Cardiac muscle cell (in vitro differentiated cells and primary cell): ENCODE measurements around the gene CDH2. TPM values are rescaled to one million over a fixed set of nuclear protein-coding genes. Genes with fewer than 3 reads are reported as not detected.

Source experiments
- DNase-seq, 2 donors: peaks; one replicate each; pipeline versions ENCODE4 v3.0.0 to v3.0.0-alpha.2; 2010 to 2017; ENCODE audit warnings: low read depth in 1 of 2, low spot score in 1 of 2
- H3K27ac ChIP-seq: fragments of 200-600 bp; sonication (generic); 2 replicates; pipeline ENCODE4 v1.5.1; 2016
- H3K27me3 ChIP-seq: fragments of 200-600 bp; sonication (generic); 2 replicates; pipeline ENCODE4 v1.6.0; 2016; ENCODE audit warnings: control low read depth
- H3K36me3 ChIP-seq: fragments of 200-600 bp; sonication (generic); 2 replicates; pipeline ENCODE4 v1.5.1; 2016; ENCODE audit warnings: control low read depth
- H3K4me1 ChIP-seq: fragments of 200-600 bp; sonication (generic); 2 replicates; pipeline ENCODE4 v1.8.1; 2017; ENCODE audit warnings: low read depth, mild to moderate bottlenecking, mixed run types
- H3K4me3 ChIP-seq: fragments of 200-600 bp; sonication (generic); 2 replicates; pipeline ENCODE4 v1.5.1; 2016; ENCODE audit warnings: mild to moderate bottlenecking
- H3K9me3 ChIP-seq: fragments of 200-600 bp; sonication (generic); 2 replicates; pipeline ENCODE4 v1.5.1; 2017; ENCODE audit warnings: low read depth, mild to moderate bottlenecking, control low read depth
- polyA plus RNA-seq: library from polyadenylated mRNA; unstranded; fragments of >200 nt; fragmentation: Nextera tagmentation; extraction: Ambion mirVana; gene quantifications from 2 replicates; pipeline ENCODE4 v1.2.1, GENCODE V29; 2016
- total RNA-seq: library from RNA; depleted of rRNA; stranded (reverse); fragments of >200 nt; gene quantifications from 2 replicates; pipeline ENCODE4 v1.2.3, GENCODE V29; 2016
- TF ChIP-seq, protein P1 (sequence below): IDR thresholded peaks from 2 replicates; pipeline ENCODE4 v1.5.1; 2012; ENCODE audit warnings: low read depth, mild to moderate bottlenecking, low read length

CDH2 gene
- total and polyA plus RNA-seq, 2 experiments from 2014 or later = 267 to 324 TPM

DNA sequence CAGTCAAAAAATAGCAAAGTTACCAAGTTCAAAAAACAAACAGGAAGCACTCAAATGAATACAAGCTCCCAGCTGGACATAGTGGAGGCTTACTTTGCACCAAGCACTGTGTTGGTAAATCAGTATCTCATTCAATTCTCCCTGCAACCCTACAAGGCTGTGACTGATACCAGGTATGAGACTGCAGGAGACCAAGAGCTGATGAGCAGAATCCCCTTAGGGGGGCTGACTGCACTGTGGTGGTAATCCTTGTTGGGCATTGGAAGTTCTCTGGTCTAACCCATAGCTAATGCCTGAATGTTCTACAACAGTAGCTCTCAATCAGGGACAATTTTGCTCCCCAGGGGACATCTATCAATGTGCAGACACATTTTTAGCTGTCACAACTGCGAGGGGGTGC, 26.0 kb downstream of the CDH2 start:
- no peaks in the 10 kb centered on the region for H3K9me3 ChIP-seq
- H3K36me3 ChIP-seq = peaks cover 8% of the 10 kb centered on the region
- H3K27me3 ChIP-seq = no peaks in the 10 kb centered on the region
- no peak overlapping the region for H3K4me3 ChIP-seq
- DNase-seq = no peak
- H3K27ac ChIP-seq = peak overlapping the region; percentile 84
- peaks cover 96% of the 10 kb centered on the region for H3K4me1 ChIP-seq
- TF ChIP-seq, protein P1, sequence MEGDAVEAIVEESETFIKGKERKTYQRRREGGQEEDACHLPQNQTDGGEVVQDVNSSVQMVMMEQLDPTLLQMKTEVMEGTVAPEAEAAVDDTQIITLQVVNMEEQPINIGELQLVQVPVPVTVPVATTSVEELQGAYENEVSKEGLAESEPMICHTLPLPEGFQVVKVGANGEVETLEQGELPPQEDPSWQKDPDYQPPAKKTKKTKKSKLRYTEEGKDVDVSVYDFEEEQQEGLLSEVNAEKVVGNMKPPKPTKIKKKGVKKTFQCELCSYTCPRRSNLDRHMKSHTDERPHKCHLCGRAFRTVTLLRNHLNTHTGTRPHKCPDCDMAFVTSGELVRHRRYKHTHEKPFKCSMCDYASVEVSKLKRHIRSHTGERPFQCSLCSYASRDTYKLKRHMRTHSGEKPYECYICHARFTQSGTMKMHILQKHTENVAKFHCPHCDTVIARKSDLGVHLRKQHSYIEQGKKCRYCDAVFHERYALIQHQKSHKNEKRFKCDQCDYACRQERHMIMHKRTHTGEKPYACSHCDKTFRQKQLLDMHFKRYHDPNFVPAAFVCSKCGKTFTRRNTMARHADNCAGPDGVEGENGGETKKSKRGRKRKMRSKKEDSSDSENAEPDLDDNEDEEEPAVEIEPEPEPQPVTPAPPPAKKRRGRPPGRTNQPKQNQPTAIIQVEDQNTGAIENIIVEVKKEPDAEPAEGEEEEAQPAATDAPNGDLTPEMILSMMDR = no peak

DNA sequence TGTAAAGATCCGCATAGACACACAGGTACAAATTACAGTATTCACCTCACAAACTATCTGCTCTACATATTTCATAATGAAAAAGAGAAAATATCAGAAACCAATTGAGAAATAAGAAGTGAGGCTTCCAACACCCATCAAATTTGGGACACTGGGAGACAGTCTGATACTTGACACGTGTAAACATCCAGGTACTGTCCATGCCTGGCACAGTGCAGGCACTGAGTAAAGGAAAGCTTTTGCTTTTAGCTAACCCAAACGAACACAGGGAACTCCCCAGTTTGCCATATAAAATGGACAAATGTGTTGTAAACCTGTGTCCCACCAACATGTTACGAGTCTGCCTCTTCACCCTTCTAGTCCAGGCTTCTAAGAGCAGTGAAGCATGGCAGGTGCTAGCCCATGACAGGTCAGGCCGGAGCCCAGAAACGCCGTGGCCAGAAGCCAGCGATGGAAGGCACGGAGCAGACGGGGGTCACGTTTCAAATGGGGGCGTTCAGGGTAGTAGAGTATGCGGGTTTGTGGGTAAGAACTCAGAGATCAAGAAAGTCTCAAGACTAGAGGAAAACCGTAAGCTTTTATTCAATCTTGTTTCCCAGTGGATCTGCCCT, 27.0 kb downstream of the CDH2 start:
- no peak for DNase-seq
- H3K27ac ChIP-seq = peak overlapping the region; percentile 84
- no peak overlapping the region for H3K4me3 ChIP-seq
- no peaks in the 10 kb centered on the region for H3K27me3 ChIP-seq
- TF ChIP-seq, protein P1 = no peak
- peaks cover 91% of the 10 kb centered on the region for H3K4me1 ChIP-seq
- no peaks in the 10 kb centered on the region for H3K9me3 ChIP-seq
- peaks cover 14% of the 10 kb centered on the region for H3K36me3 ChIP-seq

DNA sequence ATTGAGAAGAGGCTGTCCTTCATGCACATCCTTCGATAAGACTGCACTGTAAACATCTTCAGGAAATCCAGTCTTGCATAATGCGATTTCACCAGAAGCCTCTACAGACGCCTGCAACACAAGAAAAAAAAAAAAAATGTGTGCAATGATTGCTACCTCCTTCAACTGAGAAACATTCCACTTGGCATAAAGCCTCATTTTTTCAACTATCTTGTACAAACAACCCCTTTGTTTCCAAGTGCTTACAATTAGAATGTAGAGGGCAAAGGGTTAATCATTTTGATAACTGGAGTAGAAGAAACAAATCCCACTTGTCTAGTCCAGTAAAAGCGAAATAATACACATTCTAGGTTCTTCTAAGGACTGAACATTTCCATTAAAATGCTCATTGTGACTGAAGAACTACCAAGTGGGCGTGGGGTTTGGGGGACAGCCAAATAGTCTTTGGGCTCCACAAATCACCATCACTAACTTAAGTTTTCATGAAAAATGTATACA, 29.2 kb downstream of the CDH2 start:
- DNase-seq = peak in 1 of 2 donors; percentile 92
- TF ChIP-seq, protein P1 = no peak
- Histone ChIP-seq H3K9me3 (no peaks in the 10 kb centered on the region), H3K4me3 (no peak overlapping the region), H3K27me3 (no peaks in the 10 kb centered on the region), H3K36me3 (peaks cover 21% of the 10 kb centered on the region), H3K27ac (no peak overlapping the region), H3K4me1 (peaks cover 73% of the 10 kb centered on the region)

DNA sequence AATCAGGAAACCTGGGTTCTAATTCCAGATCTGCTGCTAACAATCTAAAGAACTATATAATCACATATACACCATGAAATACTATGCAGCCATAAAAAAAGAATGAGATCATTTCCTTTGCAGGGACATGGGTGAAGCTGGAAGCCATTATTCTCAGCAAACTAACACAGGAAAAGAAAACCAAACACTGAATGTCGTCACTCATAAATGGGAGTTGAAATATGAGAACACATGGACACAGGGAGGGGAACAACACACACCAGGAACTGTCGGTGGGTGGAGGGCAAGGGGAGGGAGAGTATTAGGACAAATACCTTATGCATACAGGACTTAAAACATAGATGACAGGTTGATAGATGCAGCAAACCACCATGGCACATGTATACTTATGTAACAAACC, 33.2 kb downstream of the CDH2 start:
- H3K36me3 ChIP-seq = peaks cover 27% of the 10 kb centered on the region
- TF ChIP-seq, protein P1 = no peak
- DNase-seq = no peak
- no peak overlapping the region for H3K27ac ChIP-seq
- H3K9me3 ChIP-seq = no peaks in the 10 kb centered on the region
- no peaks in the 10 kb centered on the region for H3K27me3 ChIP-seq
- peaks cover 40% of the 10 kb centered on the region for H3K4me1 ChIP-seq
- no peak overlapping the region for H3K4me3 ChIP-seq

DNA sequence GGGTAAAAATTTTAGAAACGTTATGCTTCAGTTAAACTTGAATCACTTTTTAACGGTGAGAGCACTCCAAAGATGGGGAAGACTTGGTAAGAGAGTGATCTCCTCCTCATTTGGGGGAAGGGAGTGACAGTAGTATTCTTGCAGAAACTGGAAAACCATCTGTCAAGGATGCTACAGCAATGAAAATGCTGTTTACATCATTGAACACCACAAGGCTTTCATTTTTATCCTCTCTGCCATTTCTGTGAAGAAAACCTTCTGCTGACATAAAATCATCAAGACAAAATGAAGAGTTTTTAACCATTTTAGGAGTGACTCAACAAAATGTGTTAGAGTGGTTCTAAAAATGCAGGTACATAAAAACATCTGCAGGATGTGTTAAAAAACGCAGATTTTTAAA, 38.1 kb downstream of the CDH2 start:
- H3K4me3 ChIP-seq = no peak overlapping the region
- H3K27me3 ChIP-seq = no peaks in the 10 kb centered on the region
- DNase-seq = no peak
- peaks cover 10% of the 10 kb centered on the region for H3K36me3 ChIP-seq
- H3K27ac ChIP-seq = peak overlapping the region; percentile 15
- H3K9me3 ChIP-seq = no peaks in the 10 kb centered on the region
- TF ChIP-seq, protein P1 = no peak
- H3K4me1 ChIP-seq = peaks cover 32% of the 10 kb centered on the region
